GM12801 (cell line): ENCODE measurements around the gene DDX1.

Experiments
- CTCF ChIP-seq: IDR thresholded peaks from one replicate; pipeline ENCODE4 v1.5.1; 2011; ENCODE audit warnings: control low read depth; ENCODE audit not compliant: insufficient read length; ENCODE audit errors: extremely low read depth

Gene DDX1

GRCh38 chr2:15639323-15640251 is 47.9 kb downstream of the DDX1 start:
- no peak for TF ChIP-seq CTCF

GRCh38 chr2:15640261-15640711 is 48.6 kb downstream of the DDX1 start:
- no peak for TF ChIP-seq CTCF

GRCh38 chr2:15640784-15641183 is 49.1 kb downstream of the DDX1 start:
- no peak for TF ChIP-seq CTCF

GRCh38 chr2:15641530-15641982 is 49.9 kb downstream of the DDX1 start:
- no peak for TF ChIP-seq CTCF

- no peak for TF ChIP-seq CTCF
Observed at GRCh38 chr2:15642011-15642814, 50.5 kb downstream of the DDX1 start.

- no peak for TF ChIP-seq CTCF
Observed at GRCh38 chr2:15642815-15643500, 51.3 kb downstream of the DDX1 start.
